Natural killer cell treated with Interleukin-12 subunit alpha and Interleukin-12 subunit beta and Interleukin-15 and Interleukin-18, amount 100 ng/mL, for 72 hours (primary cell): ENCODE data around the gene NOP53. TPM values are rescaled to one million over a fixed set of nuclear protein-coding genes. Genes with fewer than 3 reads are reported as not detected.
A peak's percentile ranks its signal among the peaks of the same experiment; 100 is the strongest.

Experiments used
- ATAC-seq, 2 donors: fragments of 150-1000 bp; cut with Tn5 transposase in 1 of 2; sonication (Bioruptor Pico), chemical (Tn5 transposase) in 1 of 2; 2 replicates each; pipeline ENCODE4 v1.10.0; 2021
- DNase-seq: peaks from one replicate; pipeline ENCODE4 v3.0.0; 2022; ENCODE audit warnings: low spot score
- H3K27ac Mint-ChIP-seq, 2 donors: 1 replicate in 1 of 2; 2 replicates in 1 of 2; pipeline ENCODE4 v1.8.0; 2022; ENCODE audit warnings: mixed read lengths in 2 of 2, mild to moderate bottlenecking in 1 of 2, moderate library complexity in 1 of 2
- H3K27me3 Mint-ChIP-seq, 2 donors: 1 replicate in 1 of 2; 2 replicates in 1 of 2; pipeline ENCODE4 v1.8.0; 2022; ENCODE audit warnings: mixed read lengths in 2 of 2
- H3K36me3 Mint-ChIP-seq: one replicate; pipeline ENCODE4 v1.8.0; 2022; ENCODE audit warnings: mixed read lengths
- H3K4me1 Mint-ChIP-seq, 2 donors: 1 replicate in 1 of 2; 2 replicates in 1 of 2; pipeline ENCODE4 v1.8.0; 2022; ENCODE audit warnings: low read depth in 2 of 2, mixed read lengths in 2 of 2, mild to moderate bottlenecking in 1 of 2
- H3K4me3 Mint-ChIP-seq: one replicate; pipeline ENCODE4 v1.8.0; 2022; ENCODE audit warnings: mixed read lengths
- H3K9me3 Mint-ChIP-seq: 2 replicates; pipeline ENCODE4 v1.8.0; 2022; ENCODE audit warnings: mixed read lengths
- total RNA-seq, 2 donors: library from RNA; stranded (reverse); gene quantifications; one replicate each; pipeline ENCODE4 v1.2.3, GENCODE V29; 2022

NOP53 gene
- total RNA-seq = 100 to 1,000 TPM; 180 to 213 TPM

GRCh38 chr19:47745010-47745901 lies at the start of gene NOP53:
NOP53 (plus strand) TSS chr19:47745546; CDS start chr19:47745560, 14 bp downstream.
- H3K36me3 Mint-ChIP-seq = peaks cover 9% of the 10 kb centered on the region
- H3K27me3 Mint-ChIP-seq = no peaks in the 10 kb centered on the region
- peak; percentile 95 for DNase-seq
- peaks cover 21 to 26% of the 10 kb centered on the region in 2 donors for H3K4me1 Mint-ChIP-seq
- no peaks in the 10 kb centered on the region for H3K9me3 Mint-ChIP-seq
- peak; percentile 84 to 91 for ATAC-seq
- H3K4me3 Mint-ChIP-seq = peak within 1 kb of the TSS; percentile 94
- peak within 1 kb of the TSS; percentile 90 to 98 for H3K27ac Mint-ChIP-seq

DNA sequence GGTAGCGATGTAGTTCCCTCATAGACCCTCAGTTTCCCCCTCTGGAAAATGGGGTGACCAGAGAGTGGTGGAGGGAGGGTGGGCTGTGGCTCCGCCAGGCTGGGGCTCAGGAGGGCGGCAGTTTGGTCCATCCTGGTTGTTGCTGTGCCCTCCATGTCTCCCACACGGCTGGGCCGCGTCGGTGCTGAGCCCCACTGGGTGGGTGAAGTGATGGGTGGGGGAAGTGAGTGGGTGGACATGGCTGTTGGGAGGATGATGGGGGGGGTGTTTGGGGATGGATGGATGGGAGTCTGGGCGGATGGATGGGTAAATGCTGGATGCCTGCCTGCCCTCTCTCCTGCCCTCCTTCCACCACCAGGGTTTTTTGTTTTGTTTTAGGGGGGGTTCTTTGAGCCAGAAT lies 48.7 kb upstream of the NOP53 start:
- H3K27me3 Mint-ChIP-seq = no peaks in the 10 kb centered on the region
- DNase-seq (no peak), ATAC-seq (no peak)
- H3K36me3 Mint-ChIP-seq = no peaks in the 10 kb centered on the region
- no peaks in the 10 kb centered on the region for H3K9me3 Mint-ChIP-seq
- H3K27ac Mint-ChIP-seq = no peak overlapping the region
- H3K4me3 Mint-ChIP-seq = no peak overlapping the region
- H3K4me1 Mint-ChIP-seq = peaks cover 0 to 8% of the 10 kb centered on the region in 2 donors

DNA sequence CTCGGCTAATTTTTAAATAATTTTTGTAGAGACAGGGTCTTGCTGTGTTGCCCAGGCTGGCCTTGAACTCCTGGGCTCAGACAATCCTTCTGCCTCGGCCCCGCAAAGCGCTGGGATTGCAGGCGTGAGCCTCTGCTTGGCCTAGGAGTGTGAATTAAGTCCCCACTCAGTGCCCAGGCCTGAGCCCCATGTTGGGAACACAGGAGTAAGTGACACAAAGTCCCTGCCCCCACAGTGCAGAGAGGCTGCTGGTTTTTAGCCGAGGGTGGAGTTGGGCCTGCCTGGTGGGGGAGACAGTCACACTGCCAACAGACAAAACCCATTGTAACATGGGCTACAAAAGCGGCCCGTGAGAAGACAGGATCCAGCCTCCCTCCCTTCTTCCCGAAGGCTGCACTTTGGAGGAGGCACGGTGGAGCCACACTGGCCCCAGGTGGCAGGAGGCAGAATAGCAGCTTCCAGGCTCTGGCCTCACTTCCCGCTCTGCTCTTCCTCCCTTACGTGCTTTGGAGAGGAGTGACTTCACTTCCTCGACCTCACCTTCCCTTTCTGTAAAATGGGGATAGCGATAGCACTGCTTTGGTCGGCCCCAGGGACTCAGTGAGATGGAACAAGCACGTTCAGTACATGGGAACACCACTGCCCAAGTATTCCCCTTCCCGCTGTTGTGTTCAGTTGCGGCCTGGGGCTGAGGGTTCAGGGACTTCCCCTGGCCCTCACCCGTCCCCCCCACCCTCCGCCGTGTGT lies 47.3 kb upstream of the NOP53 start:
- Mint-ChIP-seq H3K4me1 (peaks cover 0 to 6% of the 10 kb centered on the region in 2 donors), H3K9me3 (no peaks in the 10 kb centered on the region), H3K27ac (no peak overlapping the region)

GRCh38 chr19:47698631-47699359 lies 46.6 kb upstream of the NOP53 start:
- Mint-ChIP-seq H3K27me3 (no peaks in the 10 kb centered on the region), H3K36me3 (no peaks in the 10 kb centered on the region), H3K4me1 (peaks cover 0 to 4% of the 10 kb centered on the region in 2 donors), H3K27ac (no peak overlapping the region), H3K9me3 (no peaks in the 10 kb centered on the region), H3K4me3 (no peak overlapping the region)
- no peak for DNase-seq
- ATAC-seq = no peak

More for the DNA sequence above, 47.3 kb upstream of the NOP53 start:
- DNase-seq (no peak), ATAC-seq (peak; percentile 46 to 67)
- Mint-ChIP-seq H3K4me3 (no peak overlapping the region), H3K27me3 (no peaks in the 10 kb centered on the region), H3K36me3 (no peaks in the 10 kb centered on the region)

DNA sequence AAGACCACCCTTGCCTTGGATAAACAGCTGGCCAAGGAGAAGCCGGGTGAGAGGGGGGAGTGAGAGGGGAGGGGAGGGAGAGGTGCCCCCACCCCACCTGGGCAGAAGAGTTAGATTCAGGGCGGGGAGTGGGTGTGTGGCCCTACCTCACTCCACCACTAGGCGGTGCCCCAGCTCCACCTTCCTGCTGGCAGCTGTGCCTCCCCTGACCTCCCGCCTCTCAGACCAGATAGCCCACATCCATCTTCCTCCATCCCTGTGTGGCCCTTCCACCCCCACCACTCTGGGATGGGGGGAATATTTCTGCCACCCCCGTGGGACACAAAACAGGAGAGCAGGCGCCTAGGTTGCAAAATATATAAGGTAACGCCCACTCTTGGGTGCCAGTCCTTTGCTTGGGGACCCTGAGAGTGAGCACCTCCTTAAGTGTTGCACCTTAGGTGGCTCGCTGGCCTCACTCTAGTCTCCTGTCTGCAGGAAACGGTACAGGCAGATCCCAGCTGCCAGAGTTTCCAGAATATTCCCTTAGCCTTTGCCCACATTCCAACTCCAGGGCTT lies 45.9 kb upstream of the NOP53 start:
- Mint-ChIP-seq H3K36me3 (no peaks in the 10 kb centered on the region), H3K4me1 (peaks cover 0 to 4% of the 10 kb centered on the region in 2 donors), H3K4me3 (no peak overlapping the region), H3K27ac (no peak overlapping the region), H3K27me3 (no peaks in the 10 kb centered on the region), H3K9me3 (no peaks in the 10 kb centered on the region)
- DNase-seq (no peak), ATAC-seq (no peak)

GRCh38 chr19:47700934-47701716 lies 44.2 kb upstream of the NOP53 start:
- H3K27me3 Mint-ChIP-seq = no peaks in the 10 kb centered on the region
- H3K4me3 Mint-ChIP-seq = no peak overlapping the region
- no peak for DNase-seq
- no peaks in the 10 kb centered on the region for H3K36me3 Mint-ChIP-seq
- ATAC-seq = no peak
- no peaks in the 10 kb centered on the region for H3K9me3 Mint-ChIP-seq
- H3K27ac Mint-ChIP-seq = no peak overlapping the region
- no peaks in the 10 kb centered on the region for H3K4me1 Mint-ChIP-seq

- Mint-ChIP-seq H3K4me3 (no peak overlapping the region), H3K27me3 (no peaks in the 10 kb centered on the region), H3K36me3 (no peaks in the 10 kb centered on the region), H3K9me3 (no peaks in the 10 kb centered on the region), H3K4me1 (peaks cover 2% of the 10 kb centered on the region in 2 donors), H3K27ac (no peak overlapping the region)
- ATAC-seq = peak in 1 of 2 donors; percentile 11
- no peak for DNase-seq
Observed at GRCh38 chr19:47701717-47702552, 43.4 kb upstream of the NOP53 start.

DNA sequence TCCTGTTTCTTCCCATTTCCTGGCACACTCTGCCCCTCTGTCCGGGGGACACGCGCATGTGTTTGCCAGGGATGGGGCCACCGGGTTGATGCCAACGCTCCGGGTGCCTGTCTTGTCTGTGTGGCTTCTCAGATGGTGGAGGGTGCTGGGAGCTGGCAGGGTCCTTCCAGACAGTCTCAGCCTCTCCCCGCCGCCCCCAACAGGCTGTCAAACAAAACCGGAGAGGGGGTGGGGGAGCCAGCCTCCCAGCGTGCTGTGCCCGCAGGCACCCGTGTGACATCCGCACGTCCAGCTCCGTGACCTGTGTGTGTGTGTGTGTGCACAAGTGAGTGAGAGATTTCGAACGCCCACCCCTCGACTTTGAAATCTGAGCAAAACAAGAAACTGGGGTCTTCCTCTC lies 42.7 kb upstream of the NOP53 start:
- DNase-seq (no peak), ATAC-seq (no peak)
- H3K4me3 Mint-ChIP-seq = no peak overlapping the region
- H3K27me3 Mint-ChIP-seq = peaks cover 0 to 3% of the 10 kb centered on the region in 2 donors
- H3K27ac Mint-ChIP-seq = no peak overlapping the region
- peaks cover 7 to 9% of the 10 kb centered on the region in 2 donors for H3K4me1 Mint-ChIP-seq
- no peaks in the 10 kb centered on the region for H3K36me3 Mint-ChIP-seq
- no peaks in the 10 kb centered on the region for H3K9me3 Mint-ChIP-seq

GRCh38 chr19:47703301-47703700 lies 42.0 kb upstream of the NOP53 start:
- Mint-ChIP-seq H3K9me3 (no peaks in the 10 kb centered on the region), H3K4me1 (peaks cover 7 to 9% of the 10 kb centered on the region in 2 donors), H3K36me3 (no peaks in the 10 kb centered on the region), H3K4me3 (no peak overlapping the region), H3K27me3 (peaks cover 0 to 3% of the 10 kb centered on the region in 2 donors), H3K27ac (no peak overlapping the region)
- ATAC-seq (no peak), DNase-seq (no peak)

GRCh38 chr19:47704024-47704423 lies 41.3 kb upstream of the NOP53 start:
- no peaks in the 10 kb centered on the region for H3K9me3 Mint-ChIP-seq

GRCh38 chr19:47704656-47705055 lies 40.7 kb upstream of the NOP53 start:
- Mint-ChIP-seq H3K9me3 (no peaks in the 10 kb centered on the region), H3K27me3 (peaks cover 0 to 3% of the 10 kb centered on the region in 2 donors), H3K27ac (no peak overlapping the region), H3K4me3 (no peak overlapping the region), H3K36me3 (no peaks in the 10 kb centered on the region), H3K4me1 (peaks cover 7 to 9% of the 10 kb centered on the region in 2 donors)
- ATAC-seq (no peak), DNase-seq (no peak)

More at GRCh38 chr19:47704024-47704423, 41.3 kb upstream of the NOP53 start:
- no peak for ATAC-seq
- Mint-ChIP-seq H3K4me3 (no peak overlapping the region), H3K27ac (no peak overlapping the region), H3K4me1 (peaks cover 7 to 9% of the 10 kb centered on the region in 2 donors), H3K36me3 (no peaks in the 10 kb centered on the region), H3K27me3 (peaks cover 0 to 3% of the 10 kb centered on the region in 2 donors)
- no peak for DNase-seq
